A549 (cell line): Measurements from ENCODE around the gene CMTR1.

Source experiments
- CEBPB ChIP-seq, 2 experiments: fragments of >200 bp in 1 of 2; sonication (Bioruptor Twin) in 1 of 2; formaldehyde crosslinking in 1 of 2; IDR thresholded peaks; 2 replicates each; pipeline ENCODE4 v1.6.1; 2012 to 2016
- CTCF ChIP-seq: fragments of >200 bp; sonication (Bioruptor Twin); formaldehyde crosslinking; IDR thresholded peaks from 3 replicates; pipeline ENCODE4 v1.5.1; 2016
- EHMT2 ChIP-seq: fragments of 200-600 bp; sonication (generic); IDR thresholded peaks from 2 replicates; pipeline ENCODE4 v1.6.1; 2016; ENCODE audit warnings: antibody characterized with exemption, low read depth, mild to moderate bottlenecking, moderate library complexity
- EP300 ChIP-seq, 2 experiments: fragments of >200 bp; sonication (Bioruptor Twin); formaldehyde crosslinking; IDR thresholded peaks; 2 replicates in 1 of 2; 3 replicates in 1 of 2; pipeline ENCODE4 v1.6.1; 2016 to 2017
- ESRRA ChIP-seq: fragments of 150-350 bp; IDR thresholded peaks from 2 replicates; pipeline ENCODE4 v1.6.1; 2014; ENCODE audit warnings: mild to moderate bottlenecking, low read length, borderline replicate concordance
- KDM1A ChIP-seq: fragments of 200-600 bp; sonication (generic); IDR thresholded peaks from 2 replicates; pipeline ENCODE4 v1.6.1; 2016; ENCODE audit warnings: low read depth, mild to moderate bottlenecking
- KDM5A ChIP-seq: fragments of 200-600 bp; sonication (generic); IDR thresholded peaks from 2 replicates; pipeline ENCODE4 v1.6.1; 2016; ENCODE audit warnings: antibody characterized with exemption, mild to moderate bottlenecking
- NPAS2 ChIP-seq: fragments of 250-450 bp; sonication (Bioruptor Pico); IDR thresholded peaks from 2 replicates; pipeline ENCODE4 v1.8.0; 2022; ENCODE audit warnings: mild to moderate bottlenecking, moderate library complexity, borderline replicate concordance
- POLR2A ChIP-seq: IDR thresholded peaks from 2 replicates; pipeline ENCODE4 v1.6.1; 2012; ENCODE audit warnings: mild to moderate bottlenecking, low read length
- RAD21 ChIP-seq, 2 experiments: fragments of >200 bp in 1 of 2; sonication (Bioruptor Twin) in 1 of 2; formaldehyde crosslinking in 1 of 2; IDR thresholded peaks in 1 of 2; conservative IDR thresholded peaks in 1 of 2; 2 replicates in 1 of 2; 3 replicates in 1 of 2; pipeline ENCODE4 v1.6.1; 2012 to 2018; ENCODE audit warnings: inconsistent platforms in 1 of 2
- REST ChIP-seq: fragments of 200-600 bp; sonication (generic); IDR thresholded peaks from 2 replicates; pipeline ENCODE4 v1.6.1; 2016; ENCODE audit warnings: antibody characterized with exemption, mild to moderate bottlenecking, moderate library complexity
- RNF2 ChIP-seq: fragments of 200-600 bp; sonication (generic); IDR thresholded peaks from 2 replicates; pipeline ENCODE4 v1.6.1; 2016; ENCODE audit warnings: low read depth, mild to moderate bottlenecking, antibody characterized with exemption, moderate library complexity, borderline replicate concordance
- TP53 ChIP-seq: fragments of 250-450 bp; sonication (Bioruptor Pico); IDR thresholded peaks from 2 replicates; pipeline ENCODE4 v1.5.0; 2021; ENCODE audit warnings: mild to moderate bottlenecking, moderate library complexity
- USF2 ChIP-seq: fragments of 450-650 bp; IDR thresholded peaks from 2 replicates; pipeline ENCODE4 v1.6.1; 2014; ENCODE audit warnings: antibody characterized with exemption

GRCh38 chr6:37521674-37522073 lies 88.7 kb downstream of the CMTR1 start:
- TF ChIP-seq CTCF = no peak
- no peak for TF ChIP-seq RAD21 (conservative IDR thresholded peaks at IDR 0.05 in 1 of 2, IDR thresholded peaks at IDR 0.05 in 1 of 2)
- TF ChIP-seq NPAS2 (CRISPR knock-in tag) = no peak
- no peak for TF ChIP-seq ESRRA
- TF ChIP-seq TP53 (CRISPR knock-in tag) = no peak
- TF ChIP-seq KDM5A = no peak
- no peak for TF ChIP-seq REST
- no peak for TF ChIP-seq EHMT2
- TF ChIP-seq POLR2A = no peak
- no peak for TF ChIP-seq USF2
- no peak for TF ChIP-seq CEBPB (IDR thresholded peaks at IDR 0.05)
- TF ChIP-seq RNF2 = no peak
- no peak for TF ChIP-seq EP300 (IDR thresholded peaks at IDR 0.05)
- no peak for TF ChIP-seq KDM1A
